NT2/D1 (cell line): ENCODE results near the gene MACF1.

Source experiments
- SUZ12 ChIP-seq: IDR thresholded peaks from 2 replicates; pipeline ENCODE4 v1.6.1; 2011; ENCODE audit not compliant: insufficient read length, insufficient read depth; ENCODE audit errors: extremely low read depth
- YY1 ChIP-seq: IDR thresholded peaks from 2 replicates; pipeline ENCODE4 v1.6.1; 2011; ENCODE audit not compliant: insufficient read length, insufficient read depth
- ZNF274 ChIP-seq: IDR thresholded peaks from 2 replicates; pipeline ENCODE4 v1.6.1; 2011; ENCODE audit warnings: mild to moderate bottlenecking, low read depth, low read length

DNA sequence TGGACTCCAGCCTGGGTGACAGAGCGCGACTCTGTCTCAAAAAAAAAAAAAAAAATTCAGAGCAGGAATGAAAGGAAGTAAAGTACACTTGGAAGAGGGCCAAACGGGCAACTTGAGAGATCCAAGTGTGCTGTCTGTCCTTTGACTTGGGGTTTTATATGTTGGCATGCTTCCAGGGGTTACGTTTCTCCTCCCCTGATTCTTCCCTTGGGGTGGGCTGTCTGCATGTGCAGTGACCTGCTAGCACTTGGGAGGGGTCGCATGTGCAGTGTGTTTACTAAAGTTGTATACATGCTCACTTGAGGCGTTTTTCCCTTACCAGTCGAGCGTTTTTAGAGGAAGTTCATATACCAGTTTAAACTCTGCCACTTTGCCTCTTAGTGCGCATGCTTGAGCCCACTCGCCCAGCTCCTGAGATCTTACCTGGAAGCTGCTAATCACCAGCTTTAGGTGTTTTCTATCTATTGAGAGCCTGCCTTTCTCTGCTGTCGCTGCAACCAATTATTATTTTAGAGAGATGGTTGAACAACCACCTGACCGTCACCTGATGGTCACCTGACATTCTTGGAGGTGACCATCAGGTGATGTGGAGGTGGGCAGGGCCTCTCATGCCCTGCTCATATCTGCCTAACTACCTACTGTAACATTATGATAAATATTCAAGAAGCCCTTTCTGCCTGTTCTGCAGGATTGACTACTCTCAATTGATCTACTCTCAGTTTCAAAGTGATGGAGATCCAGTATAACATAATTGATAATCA, 140.1 kb downstream of the MACF1 start:
- TF ChIP-seq YY1 (no peak), ZNF274 (no peak), SUZ12 (no peak)
